ENCODE data around the gene GLYR1.

GLYR1 gene

DNA sequence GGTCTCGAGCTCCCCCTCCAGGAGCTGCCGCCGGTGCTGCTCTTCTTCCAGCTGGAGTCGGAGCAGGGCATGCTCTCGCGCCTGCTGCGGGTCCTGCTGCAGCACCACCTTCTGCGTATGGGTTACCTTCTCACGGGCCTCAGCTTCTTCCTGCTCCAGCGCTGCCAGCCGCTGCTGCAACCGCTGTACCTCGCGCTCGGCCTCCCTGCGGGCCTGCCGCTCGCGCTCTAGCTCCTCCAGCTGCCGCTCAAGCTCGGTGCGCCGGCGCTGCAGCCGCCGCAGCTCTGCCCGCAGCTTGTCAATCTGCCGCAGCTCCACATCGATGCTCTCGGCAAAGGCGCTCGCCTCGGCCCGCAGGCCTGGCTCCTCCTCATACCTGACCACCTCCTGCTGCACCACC is 37.1 kb upstream of the GLYR1 start:
- H3K36me3 ChIP-seq (ENCODE audit: control insufficient read depth in 2 of 2, insufficient read depth in 1 of 2, low read length in 2 of 2) = peaks cover 0 to 86% of the 10 kb centered on the region in 2 experiments
- ChIA-PET POLR2A (interaction anchor here (0.7 to 1.3 kb wide), 2 partner anchors 9 to 16 kb away, joined by 3 read pairs; no protein-coding TSS in a partner anchor), CTCF (interaction anchor here (0.6 to 1.4 kb wide), 6 partner anchors 10 to 365 kb away, joined by 3 to 4 read pairs (median 4); no protein-coding TSS in a partner anchor)

GRCh38 chr16:4883501-4883900 is 36.4 kb upstream of the GLYR1 start:
- Histone ChIP-seq H3K36me3 (ENCODE audit: control insufficient read depth in 2 of 2, insufficient read depth in 1 of 2, low read length in 2 of 2) (peaks cover 0 to 93% of the 10 kb centered on the region in 2 experiments), H3K4me1 (ENCODE audit: control insufficient read depth, insufficient read depth, low read length) (peaks cover 8% of the 10 kb centered on the region; the same call in 1 of the 2 replicates), H3K27ac (ENCODE audit: extremely low read depth, low read depth, low read length) (no peak overlapping the region), H3K9me3 (ENCODE audit: control insufficient read depth, insufficient read depth, low read depth, low read length) (no peaks in the 10 kb centered on the region), H3K4me3 (ENCODE audit: low read depth, low read length) (no peak overlapping the region)
- ChIA-PET CTCF (interaction anchor here (1.4 kb wide), 1 partner anchor 73 kb away, joined by 4 read pairs; no protein-coding TSS in a partner anchor), POLR2A (interaction anchor here (0.7 to 1.3 kb wide), 2 partner anchors 10 to 17 kb away, joined by 3 read pairs; no protein-coding TSS in a partner anchor)
- TF ChIP-seq ZNF677 (tag by site-specific recombination; IDR thresholded peaks at IDR 0.05) (no peak), SCRT2 (tag by site-specific recombination; IDR thresholded peaks at IDR 0.05) (peak; percentile 24; the same call in 1 of the 2 replicates), AEBP2 (tag by site-specific recombination; IDR thresholded peaks at IDR 0.05; ENCODE audit: borderline replicate concordance) (no peak)

More for the DNA sequence above, 37.1 kb upstream of the GLYR1 start:
- H3K9me3 ChIP-seq (ENCODE audit: control insufficient read depth, insufficient read depth, low read depth, low read length) = no peaks in the 10 kb centered on the region
- TF ChIP-seq PRDM2 (tag by site-specific recombination; IDR thresholded peaks at IDR 0.05; ENCODE audit: borderline replicate concordance) (no peak), ZNF830 (tag by site-specific recombination; IDR thresholded peaks at IDR 0.05; ENCODE audit: low read depth) (no peak), ZBTB6 (tag by site-specific recombination; IDR thresholded peaks at IDR 0.05) (peak; percentile 13; the same call in 1 of the 2 replicates)
- H3K27ac ChIP-seq (ENCODE audit: extremely low read depth, low read depth, low read length) = no peak overlapping the region
- H3K4me1 ChIP-seq (ENCODE audit: control insufficient read depth, insufficient read depth, low read length) = peaks cover 8% of the 10 kb centered on the region; the same call in 1 of the 2 replicates
- H3K4me3 ChIP-seq (ENCODE audit: low read depth, low read length) = no peak overlapping the region

DNA sequence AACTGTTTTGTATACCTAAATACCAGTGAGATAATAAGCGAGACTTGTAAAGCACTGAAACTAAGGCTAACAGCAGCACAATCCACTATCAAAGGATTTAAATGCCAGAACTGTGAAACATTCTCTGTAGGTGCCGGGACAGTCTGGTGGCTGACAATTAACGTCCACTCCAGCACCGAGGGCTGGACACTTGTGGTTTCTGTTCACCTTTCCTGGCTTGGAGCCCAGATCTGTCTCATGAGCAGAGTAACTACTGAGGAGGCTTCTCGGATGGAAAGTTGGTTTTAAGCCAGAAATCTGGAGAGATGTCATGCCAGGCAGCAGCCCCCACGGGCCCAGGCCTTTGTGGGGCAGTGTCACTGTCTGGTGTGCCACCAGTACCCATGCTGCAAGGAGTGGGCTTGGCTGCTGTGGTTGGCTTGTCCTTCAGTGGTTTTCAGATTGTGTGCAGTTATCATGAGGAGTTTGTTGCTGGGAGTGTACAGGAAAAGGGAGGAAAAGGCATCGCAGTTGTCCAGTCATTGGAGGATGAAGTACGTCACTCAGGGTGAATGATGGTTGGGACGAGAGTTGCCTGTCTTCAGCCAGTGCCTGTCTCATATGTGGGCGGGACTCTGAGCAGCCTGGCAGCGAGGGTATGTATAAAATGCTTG is 35.7 kb upstream of the GLYR1 start:
- Histone ChIP-seq H3K9me3 (ENCODE audit: control insufficient read depth, insufficient read depth, low read depth, low read length) (no peaks in the 10 kb centered on the region), H3K4me3 (ENCODE audit: low read depth, low read length) (no peak overlapping the region), H3K27ac (ENCODE audit: extremely low read depth, low read depth, low read length) (no peak overlapping the region), H3K4me1 (ENCODE audit: control insufficient read depth, insufficient read depth, low read length) (peaks cover 8% of the 10 kb centered on the region; the same call in 1 of the 2 replicates), H3K36me3 (ENCODE audit: control insufficient read depth in 2 of 2, insufficient read depth in 1 of 2, low read length in 2 of 2) (peaks cover 0 to 95% of the 10 kb centered on the region in 2 experiments)
- ChIA-PET POLR2A (no interaction called here), CTCF (interaction anchor here (0.6 kb wide), 1 partner anchor 16 kb away, joined by 4 read pairs; no protein-coding TSS in a partner anchor)
- no peak for TF ChIP-seq ZNF416 (tag by site-specific recombination; IDR thresholded peaks at IDR 0.05)
- TF ChIP-seq REPIN1 (tag by site-specific recombination; IDR thresholded peaks at IDR 0.05; ENCODE audit: low read depth) = no peak
- no peak for TF ChIP-seq SP3 (tag by site-specific recombination; IDR thresholded peaks at IDR 0.05)
- no peak for TF ChIP-seq ZNF335 (tag by site-specific recombination; conservative IDR thresholded peaks at IDR 0.05)
- no peak for TF ChIP-seq ZNF596 (tag by site-specific recombination; IDR thresholded peaks at IDR 0.05)
- TF ChIP-seq, protein P1, sequence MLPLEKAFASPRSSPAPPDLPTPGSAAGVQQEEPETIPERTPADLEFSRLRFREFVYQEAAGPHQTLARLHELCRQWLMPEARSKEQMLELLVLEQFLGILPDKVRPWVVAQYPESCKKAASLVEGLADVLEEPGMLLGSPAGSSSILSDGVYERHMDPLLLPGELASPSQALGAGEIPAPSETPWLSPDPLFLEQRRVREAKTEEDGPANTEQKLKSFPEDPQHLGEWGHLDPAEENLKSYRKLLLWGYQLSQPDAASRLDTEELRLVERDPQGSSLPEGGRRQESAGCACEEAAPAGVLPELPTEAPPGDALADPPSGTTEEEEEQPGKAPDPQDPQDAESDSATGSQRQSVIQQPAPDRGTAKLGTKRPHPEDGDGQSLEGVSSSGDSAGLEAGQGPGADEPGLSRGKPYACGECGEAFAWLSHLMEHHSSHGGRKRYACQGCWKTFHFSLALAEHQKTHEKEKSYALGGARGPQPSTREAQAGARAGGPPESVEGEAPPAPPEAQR (tag by site-specific recombination; IDR thresholded peaks at IDR 0.05) = no peak
- no peak for TF ChIP-seq ZNF157 (tag by site-specific recombination; IDR thresholded peaks at IDR 0.05)
- TF ChIP-seq ZNF248 (tag by site-specific recombination; IDR thresholded peaks at IDR 0.05) = no peak
- no peak for TF ChIP-seq GFI1B (tag by site-specific recombination; IDR thresholded peaks at IDR 0.05)
- TF ChIP-seq OSR2 (tag by site-specific recombination; IDR thresholded peaks at IDR 0.05) = peak; percentile 53; the same call in 1 of the 2 replicates
- TF ChIP-seq ZNF37A (tag by site-specific recombination; IDR thresholded peaks at IDR 0.05) = no peak
- no peak for TF ChIP-seq ZNF830 (tag by site-specific recombination; IDR thresholded peaks at IDR 0.05; ENCODE audit: low read depth)
- no peak for TF ChIP-seq ZNF48 (tag by site-specific recombination; IDR thresholded peaks at IDR 0.05)
- TF ChIP-seq ZFP69B (tag by site-specific recombination; IDR thresholded peaks at IDR 0.05) = no peak
- no peak for TF ChIP-seq ZNF529 (tag by site-specific recombination; IDR thresholded peaks at IDR 0.05; ENCODE audit: insufficient replicate concordance)
